Measurements from ENCODE around the gene JAML. TPM values are rescaled to one million over a fixed set of nuclear protein-coding genes. Genes with fewer than 3 reads are reported as not detected.

The JAML gene
- total and polyA plus RNA-seq, 2 of the 8 experiments (the other 6 are each of a cell fraction or from before 2014, with no cell fraction given), result 0.12 to 0.58 TPM

GRCh38 chr11:118201966-118202365, 22.8 kb downstream of the JAML start:
- peaks cover 0 to 4% (median 2%) of the 10 kb centered on the region in 4 experiments; a peak in 3 of 7 replicates for H3K4me1 ChIP-seq (replicated peaks in 1 of 4; ENCODE audit: control insufficient read depth in 3 of 4, insufficient read depth in 4 of 4, low read length in 3 of 4)
- no peak overlapping the region for H2BK15ac ChIP-seq (ENCODE audit: low read length)
- no peaks in the 10 kb centered on the region for H4K20me1 ChIP-seq (replicated peaks in 1 of 2; ENCODE audit: control insufficient read depth in 1 of 2, insufficient read depth in 2 of 2, low read length in 2 of 2)
- no peaks in the 10 kb centered on the region for H3K9me3 ChIP-seq (ENCODE audit: insufficient read depth in 2 of 2, low read depth in 1 of 2, low read length in 1 of 2)
- no peaks in the 10 kb centered on the region for H3K79me1 ChIP-seq (ENCODE audit: low read depth, low read length)
- no peak overlapping the region for H3K4me2 ChIP-seq (ENCODE audit: insufficient read depth in 1 of 2, low read depth in 2 of 2, low read length in 2 of 2)
- CTCF ChIA-PET (ENCODE audit: partially characterized antibody), result interaction anchor here (0.6 to 1.6 kb wide), 9 partner anchors 12 to 151 kb away, joined by 3 to 5 read pairs (median 3); no protein-coding TSS in a partner anchor
- H2BK120ac ChIP-seq (replicated peaks; ENCODE audit: low read depth, low read length), result no peak overlapping the region
- H2AFZ ChIP-seq (ENCODE audit: low read length), result no peak overlapping the region
- TF ChIP-seq CEBPB (IDR thresholded peaks at IDR 0.05; ENCODE audit: low read depth, low read length) (no peak), EGR1 (IDR thresholded peaks at IDR 0.05; ENCODE audit: borderline replicate concordance, low read depth, low read length) (no peak), SP2 (IDR thresholded peaks at IDR 0.05; ENCODE audit: low read length) (no peak), SUZ12 (IDR thresholded peaks at IDR 0.05; ENCODE audit: low read length) (no peak), ATF3 (IDR thresholded peaks at IDR 0.05; ENCODE audit: insufficient read depth, low read depth, low read length) (no peak), KDM1A (IDR thresholded peaks at IDR 0.05; ENCODE audit: borderline replicate concordance, low read length) (no peak), BACH1 (IDR thresholded peaks at IDR 0.05; ENCODE audit: low read length) (no peak)
- no peak overlapping the region for H4K91ac ChIP-seq (replicated peaks; ENCODE audit: insufficient read length, low read length)
- no peak overlapping the region for H2BK12ac ChIP-seq (ENCODE audit: low read depth, low read length)
- no peak overlapping the region for H3K27ac ChIP-seq (ENCODE audit: low read depth, low read length)
- no peak overlapping the region for H3K23ac ChIP-seq (ENCODE audit: insufficient read length)
- H3K18ac ChIP-seq (ENCODE audit: extremely low read depth, low read length), result no peak overlapping the region
- H4K5ac ChIP-seq (ENCODE audit: insufficient read length, low read depth, low read length), result no peak overlapping the region
- H3K23me2 ChIP-seq (ENCODE audit: low read depth, low read length), result peaks cover 2% of the 10 kb centered on the region; the same call in 1 of the 2 replicates
- H3K14ac ChIP-seq (ENCODE audit: insufficient read length), result no peak overlapping the region
- H2AK5ac ChIP-seq (ENCODE audit: low read depth, low read length), result no peak overlapping the region
- no peak overlapping the region for H4K8ac ChIP-seq (ENCODE audit: extremely low read depth, insufficient read depth, low read length)
- no peak overlapping the region for H3K56ac ChIP-seq (replicated peaks; ENCODE audit: insufficient read length, low read depth, low read length)
- H3K4ac ChIP-seq (replicated peaks; ENCODE audit: insufficient read length, low read depth, low read length), result no peak overlapping the region
- H3K9ac ChIP-seq (replicated peaks in 1 of 4; ENCODE audit: extremely low read depth in 1 of 4, low read depth in 3 of 4, low read length in 3 of 4), result no peak overlapping the region
- H2BK5ac ChIP-seq (ENCODE audit: low read depth, low read length), result no peak overlapping the region
- H3K79me2 ChIP-seq (ENCODE audit: control insufficient read depth in 1 of 2, insufficient read depth in 2 of 2, low read length in 2 of 2), result no peaks in the 10 kb centered on the region
- H3K27me3 ChIP-seq (replicated peaks in 1 of 4; ENCODE audit: control insufficient read depth in 3 of 4, extremely low read depth in 1 of 4, insufficient read depth in 3 of 4, low read length in 3 of 4), result peaks cover 0 to 1% (median 0%) of the 10 kb centered on the region in 4 experiments; a peak in 1 of 7 replicates
- H3K36me3 ChIP-seq (ENCODE audit: control insufficient read depth in 2 of 4, insufficient read depth in 4 of 4, low read length in 3 of 4), result no peaks in the 10 kb centered on the region
- POLR2A ChIA-PET (ENCODE audit: partially characterized antibody), result no interaction called here
- no peak overlapping the region for H2BK20ac ChIP-seq (ENCODE audit: low read length)
- DNase-seq (ENCODE audit: low read depth in 1 of 2, low spot score in 2 of 2), result no peak
- no peak for FAIRE-seq
- 86% methylated on average over 2 of the region's 2 CpGs; no CpG with 5 or more reads in 1 of the 2 experiments for WGBS, 2 experiments (ENCODE audit: extremely low coverage in 1 of 2, insufficient coverage in 1 of 2, insufficient read length in 1 of 2, insufficient replicate concordance in 2 of 2, low coverage in 1 of 2, low lambda C conversion rate in 2 of 2, missing lambda C conversion rate in 1 of 2)
- H3K4me3 ChIP-seq (ENCODE audit: extremely low read depth in 1 of 4, insufficient read depth in 2 of 4, low read depth in 3 of 4, low read length in 4 of 4), result no peak overlapping the region

Measured in H1 (cell line).